Stimulated activated CD8-positive, alpha-beta memory T cell treated with anti-CD3 and anti-CD28 coated beads, Interleukin-7, amount 100 ng/mL, for 24 hours (primary cell): ENCODE measurements around the gene PPFIA1.

Source experiments
- DNase-seq: peaks from one replicate; pipeline ENCODE4 v3.0.0-alpha.2; 2020; ENCODE audit warnings: low read depth

Gene PPFIA1

DNA sequence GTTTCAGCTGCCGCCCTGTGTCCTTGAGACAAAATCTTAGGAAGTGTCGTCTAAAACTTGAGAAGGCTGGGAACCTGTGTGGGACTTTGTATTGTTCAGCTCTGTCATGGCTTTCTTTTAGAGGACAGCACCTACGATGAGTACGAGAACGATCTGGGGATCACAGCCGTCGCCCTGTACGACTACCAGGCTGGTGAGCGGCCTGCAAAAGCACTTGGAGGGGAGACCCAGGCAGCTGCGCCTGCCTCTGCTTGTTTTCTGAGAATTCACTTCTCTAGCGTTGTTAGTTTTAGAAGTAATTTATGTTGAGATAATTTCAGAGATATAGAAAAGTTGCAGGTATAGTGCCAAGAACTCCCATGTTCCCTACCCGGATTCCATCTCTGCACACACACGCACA, 163.0 kb downstream of the PPFIA1 start:
- no peak for DNase-seq
